ENCODE data around the gene TLX2.

GRCh38 chr2:74532222-74532621, 18.0 kb downstream of the TLX2 start:
- no peak for TF ChIP-seq POLR2AphosphoS5 (IDR thresholded peaks at IDR 0.05; ENCODE audit: low read depth, low read length)
- no peak for TF ChIP-seq CTCF (IDR thresholded peaks at IDR 0.05; ENCODE audit: control extremely low read depth in 1 of 3, insufficient read depth in 1 of 3, low read depth in 1 of 3, low read length in 3 of 3)
- no peak for TF ChIP-seq GABPA (IDR thresholded peaks at IDR 0.05; ENCODE audit: borderline replicate concordance, insufficient read depth, low read length)
- TF ChIP-seq CHD7 (IDR thresholded peaks at IDR 0.05; ENCODE audit: insufficient replicate concordance, low read length) = no peak
- no peak for TF ChIP-seq BACH1 (IDR thresholded peaks at IDR 0.05; ENCODE audit: low read length)
- TF ChIP-seq SP1 (IDR thresholded peaks at IDR 0.05; ENCODE audit: low read depth, low read length) = no peak
- TF ChIP-seq ATF2 (IDR thresholded peaks at IDR 0.05; ENCODE audit: low read length) = no peak
- TF ChIP-seq RNF2 (IDR thresholded peaks at IDR 0.05; ENCODE audit: borderline replicate concordance, low read depth, low read length, missing control alignments, poor library complexity, severe bottlenecking) = no peak

Measured in H1 (cell line).